PFSK-1 (cell line): ENCODE data around the gene SAMD4A.

ENCODE experiments used
- FOXP2 ChIP-seq: optimal IDR thresholded peaks from 2 replicates; pipeline ENCODE3; 2011; ENCODE audit warnings: borderline replicate concordance, control low read depth, inconsistent platforms; ENCODE audit not compliant: insufficient read depth; ENCODE audit errors: extremely low read length, extremely low read depth
- POLR2AphosphoS5 ChIP-seq: IDR thresholded peaks from 2 replicates; pipeline ENCODE4 v1.6.1; 2012; ENCODE audit warnings: low read depth, mild to moderate bottlenecking, control low read depth, low read length, moderate library complexity
- SIN3A ChIP-seq: IDR thresholded peaks from 2 replicates; pipeline ENCODE4 v1.6.1; 2012; ENCODE audit warnings: mild to moderate bottlenecking, low read length, moderate library complexity, borderline replicate concordance; ENCODE audit not compliant: insufficient read depth
- TAF1 ChIP-seq: IDR thresholded peaks from 2 replicates; pipeline ENCODE4 v1.6.1; 2012; ENCODE audit warnings: low read length, control low read depth, borderline replicate concordance; ENCODE audit not compliant: insufficient read depth
- TF ChIP-seq, protein P1 (sequence below), 2 experiments: IDR thresholded peaks; 2 replicates each; pipeline versions ENCODE4 v1.6.1 to v1.8.0; 2011 to 2012; ENCODE audit warnings: low read depth in 2 of 2, low read length in 2 of 2, control low read depth in 1 of 2, inconsistent platforms in 1 of 2, mild to moderate bottlenecking in 1 of 2, moderate library complexity in 1 of 2; ENCODE audit not compliant: insufficient read depth in 1 of 2

Gene SAMD4A

DNA sequence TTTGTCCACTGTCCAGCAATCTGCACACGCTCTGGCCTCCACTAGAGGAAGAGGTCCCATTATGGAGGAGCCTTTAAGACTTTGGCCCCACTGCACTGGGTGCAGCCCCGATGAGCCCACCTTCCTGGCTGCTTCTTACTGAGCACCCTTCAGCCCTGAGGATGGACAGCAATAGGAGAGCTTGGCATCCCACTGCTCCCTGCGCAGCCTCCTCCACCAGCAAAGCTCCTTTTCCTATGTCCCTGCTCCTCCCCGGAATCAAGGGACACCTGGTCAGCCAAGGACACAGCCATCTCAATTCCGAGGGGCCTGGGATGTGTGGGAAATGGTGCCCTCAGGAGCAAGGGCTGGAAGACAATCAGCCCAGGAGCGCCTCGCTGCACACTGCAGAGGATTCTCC lies 241.0 kb downstream of the SAMD4A start:
- no peak for TF ChIP-seq POLR2AphosphoS5
- TF ChIP-seq, protein P1, sequence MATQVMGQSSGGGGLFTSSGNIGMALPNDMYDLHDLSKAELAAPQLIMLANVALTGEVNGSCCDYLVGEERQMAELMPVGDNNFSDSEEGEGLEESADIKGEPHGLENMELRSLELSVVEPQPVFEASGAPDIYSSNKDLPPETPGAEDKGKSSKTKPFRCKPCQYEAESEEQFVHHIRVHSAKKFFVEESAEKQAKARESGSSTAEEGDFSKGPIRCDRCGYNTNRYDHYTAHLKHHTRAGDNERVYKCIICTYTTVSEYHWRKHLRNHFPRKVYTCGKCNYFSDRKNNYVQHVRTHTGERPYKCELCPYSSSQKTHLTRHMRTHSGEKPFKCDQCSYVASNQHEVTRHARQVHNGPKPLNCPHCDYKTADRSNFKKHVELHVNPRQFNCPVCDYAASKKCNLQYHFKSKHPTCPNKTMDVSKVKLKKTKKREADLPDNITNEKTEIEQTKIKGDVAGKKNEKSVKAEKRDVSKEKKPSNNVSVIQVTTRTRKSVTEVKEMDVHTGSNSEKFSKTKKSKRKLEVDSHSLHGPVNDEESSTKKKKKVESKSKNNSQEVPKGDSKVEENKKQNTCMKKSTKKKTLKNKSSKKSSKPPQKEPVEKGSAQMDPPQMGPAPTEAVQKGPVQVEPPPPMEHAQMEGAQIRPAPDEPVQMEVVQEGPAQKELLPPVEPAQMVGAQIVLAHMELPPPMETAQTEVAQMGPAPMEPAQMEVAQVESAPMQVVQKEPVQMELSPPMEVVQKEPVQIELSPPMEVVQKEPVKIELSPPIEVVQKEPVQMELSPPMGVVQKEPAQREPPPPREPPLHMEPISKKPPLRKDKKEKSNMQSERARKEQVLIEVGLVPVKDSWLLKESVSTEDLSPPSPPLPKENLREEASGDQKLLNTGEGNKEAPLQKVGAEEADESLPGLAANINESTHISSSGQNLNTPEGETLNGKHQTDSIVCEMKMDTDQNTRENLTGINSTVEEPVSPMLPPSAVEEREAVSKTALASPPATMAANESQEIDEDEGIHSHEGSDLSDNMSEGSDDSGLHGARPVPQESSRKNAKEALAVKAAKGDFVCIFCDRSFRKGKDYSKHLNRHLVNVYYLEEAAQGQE (IDR thresholded peaks at IDR 0.05; ENCODE audit: insufficient read depth in 1 of 2, low read depth in 2 of 2, low read length in 2 of 2) = no peak
- no peak for TF ChIP-seq SIN3A
- no peak for TF ChIP-seq TAF1
- TF ChIP-seq FOXP2 = no peak

DNA sequence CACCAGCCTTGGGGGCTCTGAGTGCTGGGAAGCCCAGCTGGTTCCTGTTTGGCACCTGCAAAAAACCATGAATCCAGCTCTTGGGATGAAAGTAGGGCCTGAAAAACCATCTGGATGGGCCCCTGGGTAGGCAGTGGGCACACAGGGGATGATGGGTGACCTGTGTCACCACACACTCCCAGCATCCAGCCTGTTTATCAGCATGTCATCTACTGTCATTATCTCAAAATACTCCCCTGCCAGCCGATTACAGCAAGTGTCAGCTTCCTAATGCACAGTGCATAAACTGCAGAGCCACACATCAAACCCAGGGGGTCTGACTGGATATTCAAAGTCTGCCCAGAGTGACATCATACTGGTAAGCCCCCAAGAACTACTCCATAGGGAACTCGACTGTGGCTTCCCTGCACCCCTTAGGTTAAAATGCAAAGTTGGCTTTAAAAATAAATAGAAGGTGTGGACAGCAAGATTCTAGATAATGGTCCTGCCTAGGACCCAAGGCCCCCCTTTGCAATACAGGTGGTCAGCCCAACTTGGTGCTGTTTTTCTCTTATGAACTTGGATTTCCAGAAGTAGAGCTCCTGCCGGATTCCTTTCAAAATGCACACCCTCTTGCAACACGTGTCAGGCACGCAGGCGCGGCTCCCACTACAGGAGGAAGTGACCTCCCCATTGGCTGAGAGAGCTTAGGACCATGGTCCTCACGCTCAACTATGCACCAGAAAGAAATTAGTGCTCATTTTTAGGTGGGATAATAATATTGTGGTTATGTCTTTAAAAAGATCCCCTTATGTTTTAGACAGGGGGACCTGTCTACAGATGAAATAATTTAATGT lies 241.6 kb downstream of the SAMD4A start:
- no peak for TF ChIP-seq POLR2AphosphoS5
- no peak for TF ChIP-seq TAF1
- TF ChIP-seq FOXP2 = no peak
- TF ChIP-seq, protein P1 (IDR thresholded peaks at IDR 0.05; ENCODE audit: insufficient read depth in 1 of 2, low read depth in 2 of 2, low read length in 2 of 2) = no peak
- TF ChIP-seq SIN3A = no peak

DNA sequence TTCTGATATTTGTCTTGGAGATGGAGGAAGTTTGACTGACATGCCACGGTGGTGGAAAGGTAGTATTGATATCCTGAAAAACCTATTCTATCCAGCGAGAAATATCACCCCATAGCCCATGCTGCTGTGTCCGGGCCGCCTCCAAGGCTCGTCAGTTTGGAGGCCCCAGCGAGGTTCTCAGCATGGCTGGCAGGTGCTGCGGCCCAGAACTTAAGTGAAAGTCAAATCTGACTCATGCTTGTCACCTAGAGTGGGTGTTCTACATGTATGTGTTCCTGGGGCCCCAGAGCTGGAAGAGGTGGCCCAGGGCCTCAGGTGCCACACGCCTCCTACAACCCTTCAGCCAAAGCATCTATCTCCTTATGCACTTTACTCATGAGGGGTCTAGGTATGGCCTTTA lies 242.8 kb downstream of the SAMD4A start:
- no peak for TF ChIP-seq SIN3A
- TF ChIP-seq, protein P1 (IDR thresholded peaks at IDR 0.05; ENCODE audit: insufficient read depth in 1 of 2, low read depth in 2 of 2, low read length in 2 of 2) = no peak
- no peak for TF ChIP-seq POLR2AphosphoS5
- no peak for TF ChIP-seq TAF1
- TF ChIP-seq FOXP2 = no peak

DNA sequence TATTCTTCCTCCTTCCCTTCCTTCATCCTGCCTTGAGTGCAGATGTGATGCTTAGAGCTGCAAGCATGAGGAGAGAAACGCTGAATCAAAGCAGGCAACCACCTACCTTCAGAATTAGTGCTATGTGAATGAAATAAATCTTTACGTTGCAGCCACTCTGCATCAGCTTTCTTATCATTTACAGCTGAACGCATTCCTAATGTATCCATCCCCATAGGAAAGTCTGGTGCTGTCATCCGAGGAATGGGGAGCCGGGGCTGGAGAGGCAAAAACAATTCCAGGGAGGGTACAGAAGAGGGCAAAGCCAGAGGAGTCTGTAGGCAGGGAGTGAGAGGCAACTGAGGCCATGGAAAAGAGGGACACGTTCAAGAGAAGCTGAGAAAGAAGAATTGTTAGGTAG lies 245.7 kb downstream of the SAMD4A start:
- no peak for TF ChIP-seq FOXP2

DNA sequence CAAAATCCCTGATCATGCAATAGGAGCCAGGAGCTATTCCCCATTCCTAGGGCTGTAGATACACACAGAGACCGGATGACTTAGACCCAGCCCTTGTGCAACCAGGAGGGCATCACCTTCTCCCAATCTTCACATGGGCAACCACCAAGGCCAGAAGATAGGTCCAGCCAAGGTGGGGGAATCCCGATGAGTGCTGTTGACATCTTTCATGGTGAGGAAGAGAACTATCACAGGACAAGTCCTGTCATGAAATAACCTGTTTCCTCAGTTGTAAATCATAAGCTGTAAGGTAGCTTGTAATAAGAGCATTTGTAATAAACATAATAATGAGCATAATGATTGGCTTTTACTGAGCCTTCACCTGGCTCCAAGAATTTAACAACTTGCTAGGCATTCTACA lies 246.2 kb downstream of the SAMD4A start:
- TF ChIP-seq TAF1 (no peak), POLR2AphosphoS5 (no peak), SIN3A (no peak), FOXP2 (no peak)
- TF ChIP-seq, protein P1 (IDR thresholded peaks at IDR 0.05; ENCODE audit: insufficient read depth in 1 of 2, low read depth in 2 of 2, low read length in 2 of 2) = no peak
